Naive thymus-derived CD4-positive, alpha-beta T cell (primary cell): ENCODE data around the gene HTN1. TPM values are rescaled to one million over a fixed set of nuclear protein-coding genes. Genes with fewer than 3 reads are reported as not detected.
"Not testable (repeated sequence)": the region's sequence is repeated elsewhere in the genome, so short reads cannot be mapped to it uniquely, and the experiment has no call there.

Experiments
- ATAC-seq: fragments of 150-1000 bp; cut with Tn5 transposase; 2 replicates; pipeline ENCODE4 v1.10.0; 2021; ENCODE audit warnings: mild to moderate bottlenecking, moderate library complexity
- CTCF ChIA-PET: fragments of 350-600 bp; sonication (Branson Sonifier 250); formaldehyde crosslinking; loops from one replicate; lab custom pipeline; 2021; ENCODE audit warnings: antibody characterized with exemption; lab: Charles Lee
- POLR2A ChIA-PET: fragments of 350-600 bp; sonication (Branson Sonifier 250); formaldehyde crosslinking; loops from one replicate; lab custom pipeline; 2021; ENCODE audit warnings: antibody characterized with exemption, inconsistent platforms; lab: Charles Lee
- DNase-seq, 9 donors: peaks; one replicate each; pipeline versions ENCODE4 v3.0.0 to v3.0.0-alpha.2; 2020 to 2022; ENCODE audit warnings: mixed read lengths in 1 of 9
- H3K27ac ChIP-seq: one replicate; pipeline ENCODE4 v1.7.0; 2013; ENCODE audit warnings: mild to moderate bottlenecking, low read depth, low read length, moderate library complexity
- H3K27me3 ChIP-seq, 2 donors: one replicate each; pipeline ENCODE4 v1.7.0; 2013; ENCODE audit warnings: low read length in 2 of 2, mild to moderate bottlenecking in 2 of 2, moderate library complexity in 2 of 2; ENCODE audit not compliant: control insufficient read depth in 2 of 2, insufficient read depth in 2 of 2
- H3K36me3 ChIP-seq, 3 experiments: 1 replicate in 2 of 3; 2 replicates in 1 of 3; pipeline ENCODE4 v1.7.0; 2013; ENCODE audit warnings: low read length in 3 of 3, mild to moderate bottlenecking in 3 of 3, moderate library complexity in 1 of 3; ENCODE audit not compliant: insufficient read depth in 3 of 3, control insufficient read depth in 2 of 3
- H3K4me1 ChIP-seq, 2 donors: one replicate each; pipeline ENCODE4 v1.7.0; 2013; ENCODE audit warnings: low read length in 2 of 2, mild to moderate bottlenecking in 2 of 2, moderate library complexity in 1 of 2; ENCODE audit not compliant: control insufficient read depth in 2 of 2, insufficient read depth in 2 of 2
- H3K4me3 ChIP-seq: 2 replicates; pipeline ENCODE4 v1.7.0; 2013; ENCODE audit warnings: mild to moderate bottlenecking, low read length
- H3K9me3 ChIP-seq, 3 experiments: 1 replicate in 2 of 3; 2 replicates in 1 of 3; pipeline ENCODE4 v1.7.0; 2013; ENCODE audit warnings: low read length in 3 of 3; ENCODE audit not compliant: control insufficient read depth in 2 of 3
- H3K27ac Mint-ChIP-seq, 9 donors: one replicate each; pipeline ENCODE4 v1.8.0; 2020 to 2022; ENCODE audit warnings: mixed read lengths in 9 of 9, mild to moderate bottlenecking in 8 of 9, moderate library complexity in 5 of 9, inconsistent platforms in 2 of 9
- H3K27me3 Mint-ChIP-seq, 5 donors: one replicate each; pipeline ENCODE4 v1.8.0; 2021 to 2022; ENCODE audit warnings: mixed read lengths in 5 of 5, mild to moderate bottlenecking in 1 of 5
- H3K36me3 Mint-ChIP-seq, 5 donors: one replicate each; pipeline ENCODE4 v1.8.0; 2020 to 2022; ENCODE audit warnings: mixed read lengths in 5 of 5, mild to moderate bottlenecking in 3 of 5, inconsistent platforms in 1 of 5
- H3K4me1 Mint-ChIP-seq, 7 donors: one replicate each; pipeline ENCODE4 v1.8.0; 2020 to 2022; ENCODE audit warnings: mixed read lengths in 7 of 7, mild to moderate bottlenecking in 3 of 7, inconsistent platforms in 1 of 7
- H3K4me3 Mint-ChIP-seq, 10 donors: one replicate each; pipeline ENCODE4 v1.8.0; 2020 to 2022; ENCODE audit warnings: mild to moderate bottlenecking in 10 of 10, mixed read lengths in 10 of 10, moderate library complexity in 6 of 10, inconsistent platforms in 2 of 10
- H3K9me3 Mint-ChIP-seq, 11 donors: one replicate each; pipeline ENCODE4 v1.8.0; 2020 to 2022; ENCODE audit warnings: mixed read lengths in 11 of 11, mild to moderate bottlenecking in 4 of 11, inconsistent platforms in 1 of 11, moderate library complexity in 1 of 11
- intact Hi-C, 2 donors: fragments of 100-400 bp; cut with micrococcal nuclease; formaldehyde crosslinking; loops; one replicate each; pipeline ENCODE4 v1.15.1; 2023
- polyA plus RNA-seq, 2 donors: library from polyadenylated mRNA; unstranded; fragments of 300-500 nt; fragmentation: Illumina TruSeq; gene quantifications; one replicate each; pipeline ENCODE4 v1.2.3, GENCODE V29; 2021
- total RNA-seq, 6 experiments: library from RNA in 5 of 6; stranded (reverse) in 5 of 6; gene quantifications; 1 replicate in 5 of 6; 2 replicates in 1 of 6; pipeline ENCODE4 v1.2.3 and lab custom pipeline; 2021 to 2026

Gene HTN1
- total and polyA plus RNA-seq, 7 experiments from 2014 or later: not detected

DNA sequence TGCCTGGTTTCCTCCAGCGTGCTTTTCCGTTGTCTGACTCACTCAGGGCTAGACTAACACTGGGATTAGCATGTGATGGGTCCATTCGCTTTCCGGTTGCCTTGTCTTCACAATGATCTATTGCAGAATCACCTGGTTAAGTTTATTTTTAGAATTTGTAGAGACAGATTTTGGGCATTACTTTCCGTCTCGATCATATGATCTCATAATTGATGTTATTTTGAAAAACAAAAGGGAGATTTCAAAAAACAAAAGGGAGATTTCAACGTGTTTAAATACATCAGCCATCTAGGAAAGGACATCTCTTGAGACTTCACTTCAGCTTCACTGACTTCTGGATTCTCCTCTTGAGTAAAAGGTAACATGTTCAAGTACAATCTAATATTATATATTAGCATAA, 22.1 kb upstream of the HTN1 start, which contains the start of gene HTN3:
TSS of gene HTN3 (plus strand) at position 301 of the 400 bp plus-strand sequence. CDS start 2,282 bp downstream, outside the sequence.
- H3K9me3 Mint-ChIP-seq, H3K36me3 Mint-ChIP-seq, H3K4me3 ChIP-seq, H3K4me3 Mint-ChIP-seq, CTCF ChIA-PET, H3K27ac ChIP-seq, DNase-seq, intact Hi-C loops, H3K27me3 ChIP-seq, ATAC-seq, H3K4me1 Mint-ChIP-seq, H3K27ac Mint-ChIP-seq, H3K4me1 ChIP-seq, POLR2A ChIA-PET, H3K27me3 Mint-ChIP-seq, H3K9me3 ChIP-seq, H3K36me3 ChIP-seq: not testable (repeated sequence)

DNA sequence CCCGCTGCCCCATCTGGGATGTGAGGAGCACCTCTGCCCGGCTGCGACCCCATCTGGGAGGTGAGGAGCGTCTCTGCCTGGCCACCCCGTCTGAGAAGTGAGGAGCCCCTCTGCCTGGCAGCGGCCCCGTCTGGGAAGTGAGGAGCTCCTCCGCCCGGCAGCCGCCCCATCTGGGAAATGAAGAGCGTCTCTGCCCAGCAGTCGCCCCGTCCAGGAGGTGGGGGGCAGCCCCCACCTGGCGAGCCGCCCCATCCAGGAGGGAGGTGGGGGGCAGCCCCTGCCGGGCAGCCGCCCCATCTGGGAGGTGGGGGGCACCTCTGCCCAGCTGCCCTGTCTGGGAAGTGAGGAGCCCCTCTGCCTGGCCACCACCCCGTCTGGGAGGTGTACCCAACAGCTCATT, 12.7 kb upstream of the HTN1 start:
- H3K4me1 ChIP-seq, intact Hi-C loops, H3K4me3 ChIP-seq, H3K27me3 Mint-ChIP-seq, POLR2A ChIA-PET, CTCF ChIA-PET, DNase-seq, H3K9me3 ChIP-seq, ATAC-seq, H3K36me3 ChIP-seq, H3K4me3 Mint-ChIP-seq, H3K36me3 Mint-ChIP-seq, H3K27ac ChIP-seq, H3K27me3 ChIP-seq, H3K27ac Mint-ChIP-seq, H3K4me1 Mint-ChIP-seq: not testable (repeated sequence)
- H3K9me3 Mint-ChIP-seq: peaks cover 0 to 21% (median 8%) of the 10 kb centered on the region in 11 donors

DNA sequence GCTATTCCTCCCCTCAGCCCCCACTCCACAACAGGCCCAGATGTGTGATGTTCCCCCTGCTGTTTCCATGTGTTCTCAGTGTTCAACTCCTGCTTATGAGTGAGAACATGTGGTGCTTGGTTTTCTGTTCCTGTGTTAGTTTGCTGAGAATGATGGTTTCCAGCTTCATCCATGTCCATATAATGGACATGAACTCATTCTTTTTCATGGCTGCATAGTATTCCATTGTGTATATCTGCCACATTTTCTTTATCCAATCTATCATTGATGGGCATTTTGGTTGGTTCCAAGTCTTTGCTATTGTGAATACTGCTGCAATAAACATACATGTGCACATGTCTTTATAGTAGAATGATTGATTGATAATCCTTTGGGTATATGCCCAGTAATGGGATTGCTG, 10.3 kb upstream of the HTN1 start:
- H3K4me1 Mint-ChIP-seq, DNase-seq, H3K4me3 ChIP-seq, H3K27ac ChIP-seq, H3K36me3 ChIP-seq, H3K4me3 Mint-ChIP-seq, CTCF ChIA-PET, H3K36me3 Mint-ChIP-seq, intact Hi-C loops, H3K27me3 Mint-ChIP-seq, H3K9me3 ChIP-seq, H3K4me1 ChIP-seq, H3K27me3 ChIP-seq, H3K27ac Mint-ChIP-seq, POLR2A ChIA-PET, ATAC-seq: not testable (repeated sequence)
- peaks cover 0 to 18% (median 8%) of the 10 kb centered on the region in 11 donors for H3K9me3 Mint-ChIP-seq

GRCh38 chr4:70041652-70042286, 8.5 kb upstream of the HTN1 start:
- CTCF ChIA-PET: no interaction called here
- no peaks in the 10 kb centered on the region for H3K27me3 ChIP-seq
- ATAC-seq: no peak
- POLR2A ChIA-PET: no interaction called here
- no peak overlapping the region for H3K27ac ChIP-seq
- no peak for DNase-seq
- no peaks in the 10 kb centered on the region for H3K4me1 Mint-ChIP-seq
- no peaks in the 10 kb centered on the region for H3K27me3 Mint-ChIP-seq
- H3K27ac Mint-ChIP-seq: no peak overlapping the region
- peaks cover 0 to 4% (median 0%) of the 10 kb centered on the region in 5 donors for H3K36me3 Mint-ChIP-seq
- no peaks in the 10 kb centered on the region for H3K4me1 ChIP-seq
- H3K4me3 ChIP-seq: no peak overlapping the region
- no peaks in the 10 kb centered on the region for H3K36me3 ChIP-seq
- intact Hi-C loops: no loop called here
- H3K4me3 Mint-ChIP-seq: no peak overlapping the region
- no peaks in the 10 kb centered on the region for H3K9me3 ChIP-seq
- peaks cover 0 to 18% (median 8%) of the 10 kb centered on the region in 11 donors for H3K9me3 Mint-ChIP-seq

DNA sequence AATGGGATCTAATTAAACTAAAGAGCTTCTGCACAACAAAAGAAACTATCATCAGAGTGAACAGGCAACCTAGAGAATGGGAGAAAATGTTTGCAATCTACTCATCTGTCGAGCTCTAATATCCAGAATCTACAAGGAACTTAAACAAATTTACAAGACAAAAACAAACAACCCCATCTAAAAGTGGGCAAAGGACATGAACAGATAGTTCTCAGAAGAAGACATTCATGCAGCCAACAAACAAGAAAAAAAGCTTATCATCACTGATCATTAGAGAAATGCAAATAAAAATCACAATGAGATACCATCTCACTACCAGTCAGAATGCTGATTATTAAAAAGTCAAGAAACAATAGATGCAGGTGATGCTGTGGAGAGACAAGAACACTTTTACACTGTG, 6.3 kb downstream of the HTN1 start:
- CTCF ChIA-PET, H3K9me3 Mint-ChIP-seq, DNase-seq, intact Hi-C loops, H3K36me3 ChIP-seq, H3K4me1 Mint-ChIP-seq, H3K4me3 ChIP-seq, H3K27ac Mint-ChIP-seq, H3K36me3 Mint-ChIP-seq, POLR2A ChIA-PET, H3K9me3 ChIP-seq, H3K4me3 Mint-ChIP-seq, ATAC-seq, H3K27me3 ChIP-seq, H3K27ac ChIP-seq, H3K4me1 ChIP-seq, H3K27me3 Mint-ChIP-seq: not testable (repeated sequence)

GRCh38 chr4:70057651-70058050, 7.4 kb downstream of the HTN1 start:
- Mint-ChIP-seq H3K4me1 (no peaks in the 10 kb centered on the region), H3K4me3 (no peak overlapping the region), H3K36me3 (no peaks in the 10 kb centered on the region), H3K9me3 (peaks cover 0 to 7% (median 1%) of the 10 kb centered on the region in 11 donors), H3K27ac (no peak overlapping the region), H3K27me3 (no peaks in the 10 kb centered on the region)
- Histone ChIP-seq H3K27ac (no peak overlapping the region), H3K4me1 (no peaks in the 10 kb centered on the region), H3K4me3 (no peak overlapping the region), H3K36me3 (no peaks in the 10 kb centered on the region), H3K27me3 (no peaks in the 10 kb centered on the region), H3K9me3 (peaks cover 0 to 4% (median 0%) of the 10 kb centered on the region in 3 experiments)
- ATAC-seq (no peak), DNase-seq (no peak)
- intact Hi-C loops: no loop called here
- ChIA-PET POLR2A (no interaction called here), CTCF (no interaction called here)

- no peaks in the 10 kb centered on the region for H3K4me1 Mint-ChIP-seq
- Histone ChIP-seq H3K4me3 (no peak overlapping the region), H3K4me1 (no peaks in the 10 kb centered on the region), H3K27me3 (no peaks in the 10 kb centered on the region), H3K36me3 (no peaks in the 10 kb centered on the region), H3K27ac (no peak overlapping the region), H3K9me3 (peaks cover 0 to 4% (median 0%) of the 10 kb centered on the region in 3 experiments)
- no peak for DNase-seq
- no peaks in the 10 kb centered on the region for H3K36me3 Mint-ChIP-seq
- ChIA-PET POLR2A (no interaction called here), CTCF (no interaction called here)
- no peak for ATAC-seq
- intact Hi-C loops: no loop called here
- H3K9me3 Mint-ChIP-seq: peaks cover 0 to 10% (median 1%) of the 10 kb centered on the region in 11 donors
- no peak overlapping the region for H3K27ac Mint-ChIP-seq
- H3K4me3 Mint-ChIP-seq: no peak overlapping the region
- H3K27me3 Mint-ChIP-seq: no peaks in the 10 kb centered on the region
Measured at GRCh38 chr4:70059149-70059548, 8.9 kb downstream of the HTN1 start.
